HCT116 (cell line): Measurements from ENCODE around the gene MYO3B. TPM values are rescaled to one million over a fixed set of nuclear protein-coding genes. Genes with fewer than 3 reads are reported as not detected.

ENCODE experiments used
- ATAC-seq: fragments of 200-7000 bp; cut with Tn5 transposase; 2 replicates; pipeline ENCODE4 v1.9.1; 2020; ENCODE audit warnings: mild to moderate bottlenecking, moderate library complexity
- BruUV-seq: library from RNA; stranded (reverse); fragments of 400-500 nt; replicated peaks from 2 replicates; lab custom pipeline; 2021; lab: Mats Ljungman, UMichigan
- CTCF ChIA-PET: fragments of 300-600 bp; sonication (Branson Sonifier 250); formaldehyde crosslinking; loops from one replicate; lab custom pipeline; 2021; ENCODE audit warnings: antibody characterized with exemption; lab: Charles Lee
- POLR2A ChIA-PET: fragments of 300-600, 350-600 bp; sonication (Branson Sonifier 250); formaldehyde crosslinking; loops from one replicate; lab custom pipeline; 2021; ENCODE audit warnings: antibody characterized with exemption; lab: Charles Lee
- RAD21 ChIA-PET, 2 experiments: fragments of 300-600 bp; sonication (Branson Sonifier 250); formaldehyde crosslinking; loops; one replicate each; lab custom pipeline; 2023; ENCODE audit warnings: low total read pairs in 2 of 2; ENCODE audit not compliant: uncharacterized antibody in 2 of 2, unreplicated experiment in 2 of 2, low non-redundant PET in 1 of 2; lab: Charles Lee
- DNase-seq: peaks from one replicate; pipeline ENCODE4 v3.0.0-alpha.2; 2010; ENCODE audit warnings: low read depth, low spot score
- H2AFZ ChIP-seq: fragments of 200-600 bp; shearing (Covaris generic), sonication (generic); 2 replicates; pipeline ENCODE4 v1.6.1; 2017; ENCODE audit warnings: low read depth, mixed run types, mixed read lengths, antibody characterized with exemption, low read length; ENCODE audit not compliant: poor library complexity, severe bottlenecking
- H3K27ac ChIP-seq: 2 replicates; pipeline ENCODE4 v1.5.1; 2012; ENCODE audit warnings: low read depth, low read length
- H3K27me3 ChIP-seq: fragments of 200-600 bp; sonication (generic); 2 replicates; pipeline ENCODE4 v1.6.1; 2016; ENCODE audit warnings: mixed run types, low read length, mixed read lengths; ENCODE audit not compliant: insufficient read depth
- H3K36me3 ChIP-seq, 2 experiments: fragments of 200-500 bp in 1 of 2; fragments of 200-600 bp in 1 of 2; sonication (Bioruptor generic) in 1 of 2; sonication (generic) in 1 of 2; 2 replicates each; pipeline versions ENCODE4 v1.5.1 to v1.6.1; 2014 to 2016; ENCODE audit warnings: low read length in 2 of 2, inconsistent platforms in 1 of 2, mixed read lengths in 1 of 2, mixed run types in 1 of 2; ENCODE audit not compliant: insufficient read depth in 2 of 2, control insufficient read depth in 1 of 2
- H3K4me1 ChIP-seq, 2 experiments: fragments of 200-600 bp in 1 of 2; sonication (generic) in 1 of 2; 2 replicates each; pipeline versions ENCODE4 v1.5.1 to v1.6.1; 2012 to 2017; ENCODE audit warnings: low read length in 2 of 2, inconsistent platforms in 1 of 2, mild to moderate bottlenecking in 1 of 2, mixed read lengths in 1 of 2, mixed run types in 1 of 2, moderate library complexity in 1 of 2; ENCODE audit not compliant: insufficient read depth in 2 of 2, control insufficient read depth in 1 of 2
- H3K4me2 ChIP-seq: fragments of 200-600 bp; sonication (generic); 2 replicates; pipeline ENCODE4 v1.6.1; 2017; ENCODE audit warnings: mixed run types, low read length, mixed read lengths
- H3K4me3 ChIP-seq, 2 experiments: fragments of 200-600 bp in 1 of 2; sonication (generic) in 1 of 2; replicated peaks in 1 of 2; 2 replicates each; pipeline ENCODE4 v1.5.1; 2011 to 2016; ENCODE audit warnings: low read length in 2 of 2, control low read depth in 1 of 2, low read depth in 1 of 2, mild to moderate bottlenecking in 1 of 2, mixed read lengths in 1 of 2, mixed run types in 1 of 2
- H3K79me2 ChIP-seq: fragments of 200-600 bp; sonication (generic); 2 replicates; pipeline ENCODE4 v1.6.1; 2017; ENCODE audit warnings: mild to moderate bottlenecking, mixed run types, low read length, moderate library complexity, mixed read lengths; ENCODE audit not compliant: insufficient read depth
- H3K9ac ChIP-seq: fragments of 200-600 bp; sonication (generic); 2 replicates; pipeline ENCODE4 v1.6.1; 2016; ENCODE audit warnings: low read length, mixed read lengths
- H3K9me2 ChIP-seq: fragments of 200-600 bp; sonication (generic), shearing (Covaris generic); 2 replicates; pipeline ENCODE4 v1.6.1; 2017; ENCODE audit warnings: mixed run types, mild to moderate bottlenecking, moderate library complexity; ENCODE audit not compliant: insufficient read depth
- H3K9me3 ChIP-seq, 2 experiments: fragments of 200-500 bp in 1 of 2; fragments of 200-600 bp in 1 of 2; sonication (Bioruptor generic) in 1 of 2; sonication (generic) in 1 of 2; 2 replicates each; pipeline ENCODE4 v1.6.1; 2014 to 2017; ENCODE audit warnings: low read length in 2 of 2, mixed read lengths in 2 of 2, inconsistent platforms in 1 of 2, low read depth in 1 of 2, mild to moderate bottlenecking in 1 of 2, mixed run types in 1 of 2, moderate library complexity in 1 of 2; ENCODE audit not compliant: control insufficient read depth in 1 of 2, insufficient read depth in 1 of 2
- H4K20me1 ChIP-seq: fragments of 200-600 bp; sonication (generic), shearing (Covaris generic); 2 replicates; pipeline ENCODE4 v1.6.1; 2017; ENCODE audit warnings: mixed run types, mild to moderate bottlenecking, moderate library complexity; ENCODE audit not compliant: insufficient read depth
- ATF3 ChIP-seq: IDR thresholded peaks from 2 replicates; pipeline ENCODE4 v1.6.1; 2012
- CEBPB ChIP-seq: IDR thresholded peaks from 2 replicates; pipeline ENCODE4 v1.6.1; 2012; ENCODE audit warnings: low read depth
- EZH2 ChIP-seq: fragments of 200-600 bp; sonication (generic); IDR thresholded peaks from 2 replicates; pipeline ENCODE4 v1.6.1; 2017; ENCODE audit warnings: antibody characterized with exemption, mixed run types
- JUND ChIP-seq: IDR thresholded peaks from 2 replicates; pipeline ENCODE4 v1.6.1; 2012
- RAD21 ChIP-seq: IDR thresholded peaks from 2 replicates; pipeline ENCODE4 v1.6.1; 2012; ENCODE audit warnings: low read depth, mild to moderate bottlenecking
- REST ChIP-seq: IDR thresholded peaks from 2 replicates; pipeline ENCODE4 v1.6.1; 2012; ENCODE audit warnings: low read depth
- SP1 ChIP-seq: IDR thresholded peaks from 2 replicates; pipeline ENCODE4 v1.6.1; 2012; ENCODE audit warnings: low read depth
- SRF ChIP-seq: IDR thresholded peaks from 2 replicates; pipeline ENCODE4 v1.6.1; 2012; ENCODE audit warnings: low read depth
- TCF7L2 ChIP-seq: IDR thresholded peaks from 2 replicates; pipeline ENCODE4 v1.7.0; 2011; ENCODE audit warnings: borderline replicate concordance, inconsistent platforms; ENCODE audit not compliant: insufficient read depth, insufficient read length; ENCODE audit errors: extremely low read depth
- YY1 ChIP-seq: IDR thresholded peaks from 2 replicates; pipeline ENCODE4 v1.6.1; 2011; ENCODE audit warnings: low read length, low read depth, moderate library complexity, mild to moderate bottlenecking; ENCODE audit not compliant: insufficient replicate concordance; ENCODE audit errors: extremely low read depth
- ZBTB33 ChIP-seq: IDR thresholded peaks from 2 replicates; pipeline ENCODE4 v1.6.1; 2011; ENCODE audit warnings: mild to moderate bottlenecking, low read length, moderate library complexity; ENCODE audit not compliant: insufficient replicate concordance; ENCODE audit errors: extremely low read depth
- intact Hi-C: fragments of 100-400 bp; cut with micrococcal nuclease; formaldehyde crosslinking; loops from 2 replicates; pipeline ENCODE4 v1.10.0; 2022
- total RNA-seq: library from RNA; stranded (reverse); gene quantifications from one replicate; pipeline ENCODE4 v1.2.1, GENCODE V29; 2021; ENCODE audit not compliant: unreplicated experiment

The MYO3B gene
- total RNA-seq, 1 experiment from 2014 or later, result not detected

- Histone ChIP-seq H3K9me3 (no peaks in the 10 kb centered on the region), H3K9ac (no peak overlapping the region), H2AFZ (no peak overlapping the region), H3K4me2 (peak overlapping the region; percentile 24), H3K4me3 (no peak overlapping the region), H3K27ac (no peak overlapping the region), H4K20me1 (no peaks in the 10 kb centered on the region), H3K4me1 (peaks cover 12 to 23% of the 10 kb centered on the region in 2 experiments; a peak in 3 of 4 replicates), H3K27me3 (no peaks in the 10 kb centered on the region), H3K79me2 (no peaks in the 10 kb centered on the region), H3K36me3 (no peaks in the 10 kb centered on the region), H3K9me2 (no peaks in the 10 kb centered on the region)
- ChIA-PET CTCF (no interaction called here), POLR2A (no interaction called here), RAD21 (no interaction called here)
- TF ChIP-seq ZBTB33 (no peak), JUND (0 out of 2 replicates have a peak, but pooled peaks have one; percentile 24), REST (no peak), SP1 (peak; percentile 17; the same call in 1 of the 2 replicates), CEBPB (no peak), ATF3 (no peak), RAD21 (no peak), EZH2 (no peak), YY1 (no peak), TCF7L2 (no peak), SRF (no peak)
- peak; percentile 54; the same call in 1 of the 2 replicates for ATAC-seq
- peak; percentile 2 for DNase-seq
- intact Hi-C loops, result no loop called here
- BruUV-seq, result no TSS peak
Measured at GRCh38 chr2:170446078-170446477, 268.1 kb downstream of the MYO3B start.
